ENCODE data around the gene TRIM32.

TRIM32 gene

GRCh38 chr9:116704470-116704869, 17.4 kb downstream of the TRIM32 start:
- TF ChIP-seq, protein P1, sequence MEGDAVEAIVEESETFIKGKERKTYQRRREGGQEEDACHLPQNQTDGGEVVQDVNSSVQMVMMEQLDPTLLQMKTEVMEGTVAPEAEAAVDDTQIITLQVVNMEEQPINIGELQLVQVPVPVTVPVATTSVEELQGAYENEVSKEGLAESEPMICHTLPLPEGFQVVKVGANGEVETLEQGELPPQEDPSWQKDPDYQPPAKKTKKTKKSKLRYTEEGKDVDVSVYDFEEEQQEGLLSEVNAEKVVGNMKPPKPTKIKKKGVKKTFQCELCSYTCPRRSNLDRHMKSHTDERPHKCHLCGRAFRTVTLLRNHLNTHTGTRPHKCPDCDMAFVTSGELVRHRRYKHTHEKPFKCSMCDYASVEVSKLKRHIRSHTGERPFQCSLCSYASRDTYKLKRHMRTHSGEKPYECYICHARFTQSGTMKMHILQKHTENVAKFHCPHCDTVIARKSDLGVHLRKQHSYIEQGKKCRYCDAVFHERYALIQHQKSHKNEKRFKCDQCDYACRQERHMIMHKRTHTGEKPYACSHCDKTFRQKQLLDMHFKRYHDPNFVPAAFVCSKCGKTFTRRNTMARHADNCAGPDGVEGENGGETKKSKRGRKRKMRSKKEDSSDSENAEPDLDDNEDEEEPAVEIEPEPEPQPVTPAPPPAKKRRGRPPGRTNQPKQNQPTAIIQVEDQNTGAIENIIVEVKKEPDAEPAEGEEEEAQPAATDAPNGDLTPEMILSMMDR (IDR thresholded peaks at IDR 0.05), result no peak
- DNase-seq (ENCODE audit: low spot score), result no peak

DNA sequence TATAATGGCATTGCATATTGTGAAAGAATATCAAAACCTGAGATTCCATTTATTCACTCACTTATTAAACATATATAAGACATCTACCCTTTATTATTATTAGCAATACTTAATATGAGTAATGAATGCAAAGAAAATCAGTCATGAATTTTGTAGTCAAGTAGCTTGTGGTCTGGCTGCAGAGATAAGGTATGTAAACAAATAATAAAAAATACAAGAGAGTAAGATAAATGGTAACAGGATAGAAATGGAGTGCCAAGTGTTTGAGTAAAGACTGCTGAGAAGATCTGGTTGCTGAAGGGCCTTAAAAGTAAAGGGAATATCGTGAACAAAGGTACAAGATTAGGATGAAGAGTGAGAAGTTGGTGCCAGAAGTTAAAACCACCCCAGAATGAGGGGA, 18.4 kb downstream of the TRIM32 start:
- Histone ChIP-seq H3K27ac (no peak overlapping the region), H3K4me3 (no peak overlapping the region)
- TF ChIP-seq, protein P1 (IDR thresholded peaks at IDR 0.05), result no peak
- DNase-seq (ENCODE audit: low spot score), result no peak

More at GRCh38 chr9:116704470-116704869, 17.4 kb downstream of the TRIM32 start:
- Histone ChIP-seq H3K27ac (no peak overlapping the region), H3K4me3 (no peak overlapping the region)

DNA sequence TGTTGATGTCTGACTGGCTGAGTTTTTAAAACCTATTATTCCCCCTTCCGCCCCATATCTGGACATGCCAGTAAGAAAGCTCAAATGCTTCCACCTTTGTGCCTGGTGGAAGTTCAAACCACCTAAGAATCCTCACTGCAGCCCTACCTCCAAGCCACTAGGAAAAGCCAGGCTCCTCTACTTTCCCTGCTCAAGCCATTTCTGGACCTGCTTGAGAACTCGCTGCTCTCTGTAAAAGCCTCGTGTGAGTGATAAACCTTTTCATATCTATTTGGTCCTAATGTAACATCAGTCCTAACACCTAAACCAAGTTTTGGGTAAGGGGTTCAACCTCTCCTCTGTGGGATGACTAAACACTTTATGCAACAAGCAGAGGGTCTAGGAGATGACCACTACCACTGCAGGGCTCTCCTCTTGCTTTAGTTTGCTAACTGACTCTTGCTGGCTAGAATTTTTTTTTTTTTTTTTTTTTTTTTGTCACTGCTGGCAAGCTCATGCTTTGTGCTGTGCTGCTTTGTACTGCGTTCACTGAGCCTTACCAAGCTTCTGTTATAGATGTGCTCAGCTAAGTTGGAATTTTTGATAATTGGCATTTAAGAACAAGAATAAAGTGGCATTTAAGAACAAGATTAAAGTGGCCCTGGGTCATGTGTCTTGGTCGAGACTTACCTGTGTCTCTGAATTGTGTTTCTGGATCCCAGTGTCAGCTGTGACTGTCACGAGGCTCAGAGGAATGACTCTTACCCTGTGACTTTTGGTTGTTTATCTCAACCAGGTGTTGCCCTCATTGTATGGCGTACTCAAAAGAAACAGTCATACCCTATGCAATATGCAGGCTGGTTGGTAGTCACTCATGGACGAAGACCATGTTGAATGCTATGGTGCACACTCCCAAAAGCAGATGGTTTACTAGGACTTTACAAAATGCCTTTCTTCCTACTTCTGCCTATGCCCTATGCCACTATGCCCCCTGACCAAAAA, 19.5 kb downstream of the TRIM32 start:
- no peak overlapping the region for H3K4me3 ChIP-seq
- TF ChIP-seq, protein P1 (IDR thresholded peaks at IDR 0.05), result no peak
- no peak for DNase-seq (ENCODE audit: low spot score)
- H3K27ac ChIP-seq, result no peak overlapping the region

- DNase-seq (ENCODE audit: low spot score), result no peak
- H3K27ac ChIP-seq, result no peak overlapping the region
- H3K4me3 ChIP-seq, result no peak overlapping the region
- TF ChIP-seq, protein P1 (IDR thresholded peaks at IDR 0.05), result no peak
These were observed 25.7 kb downstream of the TRIM32 start for GRCh38 chr9:116712781-116713180.

DNA sequence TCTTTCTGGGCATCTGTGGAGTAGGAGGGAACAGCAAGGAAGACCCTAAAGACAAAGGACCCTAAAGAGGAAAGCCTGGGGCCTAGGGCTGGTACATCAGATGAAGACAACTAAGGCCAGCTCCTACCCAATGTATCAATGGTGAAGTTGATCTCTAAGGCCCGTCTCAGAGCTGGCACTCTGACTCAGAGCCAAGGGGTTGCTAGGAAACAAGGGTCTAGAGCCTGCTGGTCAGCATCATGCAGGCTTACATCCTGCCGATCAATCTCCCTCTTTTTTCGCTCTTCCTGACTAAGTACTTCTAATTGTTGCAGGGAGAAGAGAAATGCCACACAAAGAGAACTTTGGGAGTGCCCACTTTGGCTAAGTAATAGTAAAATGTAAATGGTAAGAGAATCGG, 26.2 kb downstream of the TRIM32 start:
- no peak for DNase-seq (ENCODE audit: low spot score)
- H3K4me3 ChIP-seq, result no peak overlapping the region
- H3K27ac ChIP-seq, result no peak overlapping the region
- TF ChIP-seq, protein P1 (IDR thresholded peaks at IDR 0.05), result no peak

DNA sequence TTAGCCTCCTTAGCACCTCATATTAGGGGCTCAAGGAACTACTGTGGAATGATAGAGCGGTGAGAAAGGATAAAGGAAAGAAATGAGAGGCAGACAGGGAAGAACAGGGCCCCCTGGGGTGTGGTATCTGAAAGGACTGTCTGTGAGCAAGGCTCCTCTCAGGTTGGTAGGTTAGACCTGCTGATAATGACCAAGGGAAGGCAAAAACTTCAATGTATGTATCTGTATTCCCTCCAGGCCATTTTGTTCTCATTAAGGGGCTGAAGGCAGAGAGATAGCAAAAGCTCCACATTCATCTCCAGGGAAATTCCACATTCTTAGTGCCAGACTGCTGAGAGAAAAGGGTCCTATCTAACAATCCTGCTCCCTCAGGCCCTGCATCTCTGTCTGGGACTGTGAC, 28.6 kb downstream of the TRIM32 start:
- no peak for DNase-seq (ENCODE audit: low spot score)
- no peak overlapping the region for H3K4me3 ChIP-seq
- TF ChIP-seq, protein P1 (IDR thresholded peaks at IDR 0.05), result no peak
- H3K27ac ChIP-seq, result no peak overlapping the region

DNA sequence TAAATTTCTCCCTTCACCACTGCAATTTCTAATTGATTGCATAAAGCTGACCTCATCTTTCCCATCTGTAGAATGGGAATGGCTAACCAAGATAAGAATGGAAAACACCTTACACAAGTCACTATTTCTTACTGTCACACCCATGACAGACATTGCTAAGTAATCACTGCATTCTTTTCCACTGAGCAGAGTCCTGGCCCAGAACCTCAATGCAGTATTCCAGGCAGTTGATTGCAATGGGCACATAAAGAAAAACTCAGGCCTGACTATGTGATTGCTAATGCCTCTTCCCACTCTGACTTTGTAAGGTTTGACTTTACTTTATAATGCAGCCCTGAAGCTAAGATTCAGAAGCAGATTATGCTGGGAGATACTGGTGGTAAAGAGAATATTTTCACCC, 29.3 kb downstream of the TRIM32 start:
- TF ChIP-seq, protein P1 (IDR thresholded peaks at IDR 0.05), result no peak
- no peak overlapping the region for H3K27ac ChIP-seq
- no peak overlapping the region for H3K4me3 ChIP-seq
- DNase-seq (ENCODE audit: low spot score), result no peak
